ENCODE data around the gene CYSLTR2.

GRCh38 chr13:48749144-48749543 lies 95.4 kb downstream of the CYSLTR2 start:
- no peak for TF ChIP-seq POLR2A (IDR thresholded peaks at IDR 0.05)
- no peak for TF ChIP-seq CTCF (IDR thresholded peaks at IDR 0.05)

All from upper lobe of left lung (tissue), 4 donors.